ENCODE measurements around the gene CACFD1.
A peak's percentile ranks its signal among the peaks of the same experiment; 100 is the strongest.

CACFD1 gene

DNA sequence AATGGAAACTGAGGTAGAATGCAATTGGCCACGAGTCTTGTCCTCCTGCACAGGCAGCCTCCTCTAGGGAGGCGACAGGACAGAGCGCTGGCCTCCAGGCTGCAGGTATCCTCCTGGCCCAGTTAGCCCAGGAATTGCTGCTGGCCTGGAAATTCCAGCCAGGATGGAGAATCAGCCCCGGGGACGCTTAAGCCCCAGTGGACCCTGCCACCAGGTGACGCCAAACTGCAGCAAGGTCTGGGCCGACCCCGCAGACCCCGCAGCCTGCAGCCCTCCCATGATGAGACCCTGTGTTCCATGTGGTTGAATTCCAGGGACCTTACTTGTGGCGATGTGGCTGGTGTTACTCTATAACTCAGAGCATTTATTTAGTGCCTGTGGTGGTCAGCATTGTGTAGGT, 7.3 kb downstream of the CACFD1 start:
- DNase-seq, result no peak

DNA sequence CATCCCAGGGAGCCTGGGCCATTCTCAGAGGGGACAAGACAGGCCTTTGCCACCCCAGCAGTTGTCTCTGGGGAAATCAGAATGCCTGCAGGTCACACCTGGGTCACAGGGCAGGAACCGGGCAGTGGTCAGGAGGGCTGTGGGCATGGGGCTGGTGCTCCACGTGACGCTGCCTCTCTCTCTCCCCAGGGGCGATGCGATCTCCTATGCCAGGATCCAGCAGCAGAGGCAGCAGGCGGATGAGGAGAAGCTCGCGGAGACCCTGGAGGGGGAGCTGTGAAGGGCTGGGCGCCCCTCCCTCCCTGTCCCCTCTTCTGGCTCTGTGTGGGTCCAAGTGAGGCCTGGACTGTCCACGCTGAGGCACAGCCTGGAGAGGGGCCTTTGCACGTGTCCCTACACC, 8.6 kb downstream of the CACFD1 start:
- no peak for DNase-seq

DNA sequence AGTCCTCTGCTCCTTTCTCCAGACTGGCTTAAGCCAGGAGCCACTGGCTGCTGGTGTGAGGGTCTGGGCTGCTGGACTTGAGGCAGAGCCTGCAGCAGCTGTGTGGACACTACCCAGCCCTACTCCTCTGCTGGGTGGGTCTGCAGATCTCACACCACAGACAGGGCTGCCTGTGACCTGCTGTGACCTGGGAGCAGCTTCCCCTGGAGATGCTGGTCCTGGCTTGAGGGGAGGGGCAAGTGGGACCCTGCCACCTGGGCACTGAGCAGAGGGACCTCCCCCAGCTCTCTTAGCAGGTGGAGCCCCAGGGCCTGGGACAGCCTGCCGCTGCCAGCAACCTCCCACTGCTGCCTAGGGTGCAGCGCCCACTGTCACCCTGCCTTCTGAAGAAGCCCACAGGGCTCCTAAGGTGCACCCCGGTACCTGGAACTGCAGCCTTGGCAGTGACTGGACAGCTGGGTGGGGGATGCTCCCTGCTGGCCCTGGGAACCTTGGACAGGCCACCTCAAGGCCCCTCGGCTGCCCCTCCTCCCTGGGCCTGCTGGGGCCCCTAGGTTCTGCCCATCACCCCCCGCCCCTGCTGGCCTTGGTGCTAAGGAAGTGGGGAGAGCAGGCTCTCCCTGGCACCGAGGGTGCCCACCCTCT, 9.1 kb downstream of the CACFD1 start:
- DNase-seq, result no peak

DNA sequence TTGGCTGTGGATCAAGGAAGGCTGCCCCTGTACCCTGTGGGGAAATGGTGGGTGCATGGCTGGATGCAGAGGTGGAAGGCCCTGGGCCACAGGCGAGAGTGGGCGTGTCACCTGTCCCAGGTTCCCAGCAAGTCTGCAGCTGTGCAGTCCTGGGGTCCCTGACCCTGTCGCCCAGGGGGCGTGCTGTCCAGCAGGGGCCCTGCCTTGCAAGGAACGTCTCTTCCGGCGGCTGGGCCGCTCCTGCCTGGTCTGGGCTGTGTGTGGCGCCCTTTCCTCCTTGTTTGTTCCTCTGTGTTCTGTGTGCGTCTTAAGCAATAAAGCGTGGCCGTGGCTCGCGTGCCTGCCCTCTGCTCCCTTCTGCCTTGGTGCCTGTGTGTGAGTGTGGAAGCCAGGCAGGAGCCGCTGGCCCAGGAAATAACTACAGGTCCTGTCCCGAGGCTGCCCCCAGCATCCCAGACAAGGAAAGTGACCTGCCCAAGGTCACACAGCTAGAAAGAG, 10.7 kb downstream of the CACFD1 start:
- DNase-seq, result no peak

DNA sequence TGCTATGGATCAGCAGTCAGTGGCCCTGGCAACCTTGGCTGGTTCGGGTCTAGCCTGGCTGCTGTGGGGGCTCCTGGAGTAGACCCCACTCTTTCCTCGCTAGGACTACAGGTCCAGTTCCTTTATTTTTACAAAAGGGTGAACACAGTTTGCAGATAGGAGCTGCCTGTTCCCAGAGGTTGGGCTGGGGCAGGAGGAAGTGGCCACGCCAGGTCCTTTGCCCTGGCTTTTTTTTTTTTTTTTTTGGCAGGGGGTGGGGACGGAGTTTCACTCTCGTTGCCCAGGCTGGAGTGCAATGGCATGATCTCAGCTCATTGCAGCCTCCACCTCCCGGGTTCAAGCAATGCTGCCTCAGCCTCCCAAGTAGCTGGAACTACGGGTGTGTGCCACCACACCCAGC, 11.2 kb downstream of the CACFD1 start:
- DNase-seq, result no peak

DNA sequence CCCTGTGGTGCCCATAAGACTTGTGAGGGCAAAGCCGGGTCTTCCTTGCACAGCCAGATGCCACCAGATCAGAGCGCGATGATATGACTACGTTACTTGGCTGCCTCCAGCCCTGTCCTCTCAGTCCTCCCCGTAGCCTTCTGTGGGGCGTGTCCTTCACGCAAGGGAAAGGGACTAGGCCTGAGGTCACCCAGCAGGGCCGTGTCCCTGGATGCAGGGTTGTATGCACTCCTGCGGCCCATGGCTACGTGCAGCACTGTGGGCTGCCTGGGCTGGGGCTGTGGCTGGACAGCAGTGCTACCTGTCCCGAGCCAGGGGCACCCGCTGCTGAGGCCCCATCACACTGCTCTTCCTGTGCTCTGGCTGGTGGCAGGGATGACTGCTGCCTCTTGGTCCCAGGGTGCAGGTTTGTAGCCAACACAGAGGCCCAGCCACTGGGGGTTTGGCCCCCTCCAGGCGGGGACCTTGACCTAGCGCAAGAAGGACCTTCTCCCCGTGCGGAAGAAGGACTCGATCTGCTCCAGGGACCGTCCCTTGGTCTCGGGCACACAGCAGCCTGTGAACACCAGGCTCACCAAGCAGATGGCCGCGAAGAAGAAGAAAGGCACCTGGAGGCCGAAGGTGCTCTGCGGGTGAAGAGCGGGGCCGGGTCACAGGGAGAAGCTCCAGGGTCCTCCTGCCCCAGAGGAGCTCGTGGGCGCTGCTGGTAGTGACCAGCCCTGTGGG, 11.9 kb downstream of the CACFD1 start:
- no peak for DNase-seq

DNA sequence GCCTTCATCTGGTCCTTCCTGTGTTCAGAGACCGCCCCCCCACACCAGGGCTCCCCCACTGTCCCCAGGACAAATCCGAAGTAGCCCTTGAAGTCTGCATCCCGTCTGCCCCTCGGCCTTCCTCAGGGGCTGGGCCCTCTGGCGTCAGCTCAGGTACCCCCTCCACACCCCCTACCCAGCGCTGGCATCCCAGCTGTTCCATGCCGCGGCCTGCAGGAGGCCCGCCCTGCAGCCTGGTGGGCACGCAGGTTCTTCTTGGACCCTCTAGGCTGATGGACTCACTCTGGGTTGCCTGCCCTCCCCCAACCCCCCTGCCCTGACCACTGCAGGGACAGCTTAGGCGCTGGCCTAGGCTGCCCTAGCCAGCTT, 12.5 kb downstream of the CACFD1 start:
- no peak for DNase-seq

DNA sequence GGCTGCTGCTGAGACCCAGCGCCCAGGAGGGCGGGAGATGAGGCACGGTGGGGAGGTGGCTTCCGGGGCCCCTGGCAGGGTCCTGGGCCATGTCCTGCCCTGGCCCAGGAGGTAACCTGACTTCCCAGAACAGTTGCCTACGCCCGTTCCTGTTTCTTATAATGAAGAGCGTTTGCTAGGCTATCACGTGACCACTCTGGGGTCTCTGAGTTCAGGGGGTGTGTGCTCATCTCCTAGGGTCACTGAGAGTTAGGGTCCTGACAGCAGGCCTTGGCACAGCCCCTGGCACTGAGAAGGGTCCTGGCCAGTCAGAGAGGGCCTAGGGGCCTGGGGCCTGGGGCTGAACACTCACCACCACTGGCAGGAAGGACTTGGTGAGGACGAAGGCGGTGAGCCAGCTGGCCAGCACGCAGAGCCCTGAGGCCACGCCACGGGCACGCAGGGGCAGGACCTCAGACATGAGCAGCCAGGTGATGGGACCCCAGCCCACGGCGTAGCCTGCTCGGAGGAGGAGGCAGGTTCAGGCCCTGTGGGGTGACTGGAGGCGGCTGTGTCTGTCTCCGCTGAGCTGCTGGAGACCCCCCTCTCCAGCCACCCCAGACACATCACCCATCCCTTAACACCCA, 13.1 kb downstream of the CACFD1 start:
- DNase-seq, result no peak

DNA sequence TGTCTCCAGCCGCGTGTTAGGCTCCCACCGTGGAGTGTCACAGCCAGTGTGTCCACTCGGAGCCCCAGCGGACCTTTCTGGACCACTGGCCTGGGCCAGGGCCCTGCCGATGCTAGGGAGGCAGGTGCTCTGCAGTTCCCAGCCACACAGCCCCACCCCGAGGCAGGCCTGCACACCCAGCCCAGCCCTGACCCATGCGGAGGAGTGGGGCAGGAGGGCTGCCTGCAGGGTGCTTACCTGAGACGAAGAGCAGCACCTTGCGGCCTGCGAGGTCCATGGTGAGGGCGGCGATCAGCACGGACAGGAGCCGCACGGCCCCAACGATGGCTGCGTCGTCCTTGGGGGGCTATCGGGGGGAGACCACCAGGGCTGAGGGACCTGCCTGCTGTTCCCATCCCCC, 14.0 kb downstream of the CACFD1 start:
- DNase-seq, result no peak

DNA sequence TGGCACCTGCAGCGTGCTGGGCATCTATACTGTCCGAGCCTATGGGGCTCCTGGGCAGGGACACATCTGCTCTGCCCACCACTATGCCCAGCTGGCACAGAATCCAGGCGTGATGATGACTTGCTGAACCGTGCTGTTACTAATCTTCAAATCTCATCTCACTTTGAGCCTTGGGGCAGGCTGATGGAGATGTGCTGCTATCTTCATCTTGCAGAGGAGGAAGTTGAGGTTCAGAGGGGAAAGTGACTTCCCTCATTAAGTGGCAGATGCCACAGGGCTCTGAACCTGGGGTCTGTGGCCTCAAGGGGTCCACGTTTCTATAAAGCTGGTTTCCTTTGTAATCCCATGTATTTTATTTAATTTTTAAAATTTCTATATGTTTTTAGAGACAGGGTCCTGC, 14.4 kb downstream of the CACFD1 start:
- DNase-seq, result no peak

DNA sequence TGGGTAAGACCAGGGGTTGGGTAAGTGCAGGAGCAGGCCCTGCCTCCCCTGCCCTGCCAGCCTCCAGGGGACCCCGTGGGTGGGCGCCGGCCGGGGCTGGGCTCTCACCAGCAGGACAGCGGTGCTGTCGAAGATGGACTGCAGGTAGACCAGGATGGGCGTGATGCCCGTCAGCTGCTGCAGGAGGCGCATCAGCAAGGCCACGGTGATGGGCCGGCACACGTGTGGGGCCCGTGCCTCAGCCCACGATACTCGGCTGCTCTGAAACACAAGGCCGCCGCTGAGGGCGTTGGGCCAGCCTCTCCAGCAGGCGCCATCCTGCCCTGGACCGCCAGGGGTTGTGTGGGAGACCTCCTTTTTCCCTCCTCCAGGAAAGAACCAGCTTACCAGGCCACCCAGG, 15.1 kb downstream of the CACFD1 start:
- DNase-seq, result no peak

DNA sequence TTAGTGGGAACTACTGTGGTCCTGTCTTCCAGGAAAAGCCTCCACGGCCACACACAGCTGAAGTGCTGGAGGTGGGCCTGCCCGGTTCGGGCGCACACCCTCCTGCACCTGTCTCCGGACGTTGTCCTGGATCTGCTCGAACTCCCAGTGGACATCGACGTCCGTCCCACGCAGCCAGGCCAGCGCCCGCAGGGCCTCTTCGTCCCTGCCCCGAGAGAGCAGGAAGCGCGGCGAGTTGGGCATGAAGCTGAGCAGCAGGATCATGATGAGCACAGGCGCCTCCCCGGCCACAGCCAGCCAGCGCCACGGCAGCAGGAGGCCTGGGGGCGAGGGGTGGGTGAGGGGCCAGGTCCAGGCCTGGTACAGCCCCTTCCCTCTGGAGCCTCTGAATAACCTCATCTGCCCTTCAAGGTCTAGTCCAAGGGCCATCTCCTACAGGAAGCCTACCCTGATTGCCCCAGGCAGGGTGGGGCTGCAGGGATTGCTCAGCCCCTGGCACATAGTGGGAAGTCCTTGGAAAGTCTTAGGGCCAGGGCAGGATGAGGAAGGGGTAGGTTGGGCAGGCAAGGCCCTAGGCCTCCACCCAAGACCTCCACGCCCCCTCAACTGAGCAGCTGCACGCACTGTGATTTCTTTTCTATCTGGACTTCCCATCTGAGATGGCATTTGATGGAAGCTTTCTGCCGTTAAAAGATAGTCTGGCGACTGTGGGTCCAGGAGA, 15.7 kb downstream of the CACFD1 start:
- DNase-seq, result no peak

DNA sequence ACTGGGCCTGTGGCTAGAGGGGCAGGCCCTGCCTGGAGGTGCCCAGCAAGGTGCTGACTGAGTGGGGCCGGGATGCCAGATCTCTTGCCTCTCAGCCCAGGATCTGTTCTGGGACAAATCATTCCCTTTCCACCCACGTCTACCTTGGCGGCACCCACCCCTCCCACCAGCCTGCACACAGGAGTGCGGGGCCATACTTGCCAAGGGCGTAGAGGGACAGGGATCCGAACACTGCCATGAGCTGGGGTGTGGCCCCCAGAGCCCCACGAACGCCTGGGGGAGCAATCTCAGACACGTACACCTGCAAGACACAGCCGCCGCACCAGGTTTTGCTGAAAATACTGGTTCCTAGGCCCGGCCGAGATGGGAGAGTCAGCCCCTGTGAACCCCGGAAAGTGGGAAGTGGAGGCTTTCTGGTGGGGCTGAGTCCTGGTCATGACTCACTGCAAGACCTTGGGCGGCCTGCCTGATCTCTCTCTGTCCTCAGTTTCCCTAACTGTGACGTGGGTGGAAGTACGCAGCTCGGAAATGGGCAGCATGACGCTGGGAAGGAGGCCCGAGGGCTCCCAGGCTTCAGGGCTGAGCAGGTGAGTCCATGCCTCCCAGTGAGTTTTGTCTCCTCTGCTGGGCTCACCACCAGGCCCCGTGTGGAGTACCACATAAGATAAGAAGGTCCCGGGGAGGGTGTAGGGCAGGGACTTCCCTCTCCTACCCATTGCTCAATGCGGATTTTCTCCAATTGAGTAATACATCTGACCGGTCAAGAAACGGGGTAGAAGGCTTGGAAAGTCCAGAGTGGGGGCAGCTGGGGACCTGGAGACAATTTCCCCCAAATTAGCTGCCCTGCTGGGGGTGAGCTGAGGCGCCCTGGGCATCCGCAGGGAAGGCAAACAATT, 16.5 kb downstream of the CACFD1 start:
- DNase-seq, result no peak

DNA sequence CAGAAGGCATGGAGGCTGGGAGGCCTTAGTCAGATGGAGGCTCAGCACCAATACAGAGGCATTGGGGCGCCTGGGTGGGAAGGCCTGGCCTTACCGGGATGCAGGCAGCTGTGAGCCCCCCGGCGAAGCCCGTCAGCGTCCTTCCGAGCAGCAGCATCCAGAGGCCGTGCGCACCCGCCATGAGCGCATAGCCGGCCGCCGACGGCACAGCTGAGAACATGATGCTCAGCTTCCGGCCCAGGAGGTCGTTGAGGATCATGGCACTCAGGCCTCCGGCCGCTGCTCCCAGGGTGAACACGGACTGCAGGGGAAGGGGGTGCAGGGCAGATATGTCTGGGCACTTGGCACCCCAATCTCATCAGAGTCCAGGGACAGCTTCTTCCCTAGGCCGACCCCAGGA, 17.2 kb downstream of the CACFD1 start:
- DNase-seq, result no peak

DNA sequence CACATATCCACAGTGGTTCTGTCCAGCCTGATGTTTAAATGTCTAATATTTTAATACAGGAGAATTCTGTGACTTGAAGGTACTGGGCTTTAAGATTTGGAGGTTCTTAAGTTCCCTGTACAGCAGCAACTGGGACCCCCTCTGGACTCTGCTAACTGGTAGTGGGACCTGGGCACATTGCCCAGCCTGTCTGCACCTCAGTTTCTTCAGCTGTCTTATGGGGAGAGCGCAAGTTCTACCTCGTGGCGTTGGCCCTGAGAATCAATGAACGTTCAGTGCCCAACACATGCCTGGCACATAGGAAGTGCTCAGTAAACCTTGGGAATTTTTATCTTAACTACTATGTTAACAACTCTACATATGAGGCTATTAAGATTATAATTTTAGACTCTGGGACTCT, 17.7 kb downstream of the CACFD1 start:
- DNase-seq, result no peak

DNA sequence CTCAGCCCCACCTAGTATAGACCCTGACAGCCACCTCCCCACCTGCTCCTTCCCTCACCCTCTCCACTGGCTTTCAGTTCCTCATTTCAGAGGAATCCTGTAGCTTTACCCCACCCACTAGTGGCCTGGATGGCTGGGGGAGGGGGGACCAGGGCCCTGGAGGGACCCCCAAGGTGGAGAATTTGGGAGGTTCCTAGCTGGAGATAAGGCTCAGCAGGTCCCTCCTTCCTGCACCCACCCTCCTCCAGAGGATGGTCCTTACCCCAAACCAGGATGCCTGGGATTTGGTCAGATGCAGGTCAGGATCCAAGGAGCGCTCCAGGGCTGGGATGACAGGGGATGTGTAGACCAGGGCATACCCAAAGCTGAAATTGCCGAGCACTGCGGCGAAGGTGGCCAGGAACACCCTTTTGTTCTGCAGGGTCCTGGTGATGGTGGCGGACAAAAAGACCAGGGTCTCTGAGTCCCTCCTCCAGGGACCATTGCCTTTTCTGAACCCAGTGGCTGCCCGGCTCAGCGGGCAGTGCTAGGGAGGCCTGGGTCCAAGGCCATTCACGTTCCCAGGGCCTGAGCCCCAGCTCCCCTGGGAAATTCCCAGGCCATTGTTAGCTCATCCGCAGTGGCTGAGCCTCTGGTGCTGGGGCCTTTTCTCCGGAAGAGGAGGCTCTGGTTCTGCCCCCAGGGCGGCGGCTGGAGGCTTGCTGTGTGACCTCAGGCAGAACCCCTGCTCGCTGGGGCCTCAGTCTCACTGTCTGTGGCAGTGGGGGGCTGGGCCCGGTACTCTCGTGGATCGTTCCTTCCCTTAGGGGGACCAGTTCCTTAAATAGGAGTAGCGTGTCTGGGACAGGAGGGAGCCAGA, 18.4 kb downstream of the CACFD1 start:
- no peak for DNase-seq

DNA sequence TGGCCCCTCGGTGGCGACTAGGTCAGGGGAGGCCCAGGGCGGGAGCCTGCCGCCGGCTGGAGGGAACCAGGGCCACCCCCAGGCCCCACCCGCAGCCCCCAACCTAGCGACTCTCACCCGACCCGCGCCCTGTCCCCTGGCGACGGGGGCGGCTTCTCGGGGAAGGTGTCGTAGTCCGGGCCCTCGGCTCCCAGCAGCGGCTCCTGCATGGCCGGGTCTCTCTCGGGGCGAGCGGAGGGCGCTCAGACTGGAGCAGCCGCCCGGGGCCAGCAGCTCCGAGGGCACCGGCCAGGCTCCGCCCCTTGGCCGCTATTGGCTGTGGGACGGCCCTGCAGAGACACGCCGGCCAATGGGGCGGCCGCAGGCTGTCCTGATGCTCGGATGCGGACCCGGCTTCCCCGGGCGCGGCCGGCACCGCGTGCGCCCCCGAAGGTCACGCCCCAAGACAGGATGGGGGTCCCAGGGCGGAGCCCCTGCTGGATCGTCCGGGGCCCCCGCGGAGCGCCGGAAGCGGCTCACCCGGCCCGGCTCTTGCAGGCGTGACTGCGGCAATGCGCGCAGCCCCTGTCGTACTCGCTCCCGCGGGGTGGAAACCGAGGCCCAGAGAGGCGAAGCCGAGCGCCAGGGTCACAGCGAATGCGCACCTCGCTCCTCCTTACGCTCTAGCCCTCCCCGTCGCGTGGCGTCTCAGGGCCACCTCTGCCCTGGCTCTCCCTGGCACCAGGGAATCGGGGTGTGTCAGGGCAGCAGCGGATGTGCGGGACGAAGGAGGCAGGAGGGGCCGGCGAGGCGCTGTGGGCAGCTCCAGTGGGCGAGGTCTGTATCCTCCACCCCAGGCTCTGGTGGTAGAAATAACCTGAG, 19.3 kb downstream of the CACFD1 start, which contains the start of gene SLC2A6:
TSS of gene SLC2A6 (minus strand) at position 249 of the 861 bp plus-strand sequence. CDS start at position 209, 40 bp downstream.
- DNase-seq, result peak; percentile 70 to 80

DNA sequence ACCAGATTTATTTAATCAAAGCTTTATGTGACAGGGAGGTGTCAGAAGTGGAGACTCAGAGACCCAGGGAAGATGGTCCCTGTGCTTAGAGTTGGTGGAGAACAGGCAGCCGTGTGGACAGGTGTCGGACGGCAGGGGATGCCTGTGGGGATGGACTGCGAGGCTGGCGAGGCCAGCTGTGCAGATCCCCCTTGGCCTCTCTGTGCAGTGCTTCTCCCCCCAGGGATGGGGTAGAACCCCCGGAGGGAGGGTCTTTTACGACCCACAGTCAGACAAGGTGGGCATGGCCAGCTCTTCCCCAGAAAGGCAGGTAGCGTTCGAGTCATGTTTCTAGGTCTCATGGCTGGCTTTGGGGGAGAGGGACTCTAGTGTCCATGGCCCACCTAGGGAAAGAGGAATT, 23.8 kb downstream of the CACFD1 start:
- DNase-seq, result no peak

DNA sequence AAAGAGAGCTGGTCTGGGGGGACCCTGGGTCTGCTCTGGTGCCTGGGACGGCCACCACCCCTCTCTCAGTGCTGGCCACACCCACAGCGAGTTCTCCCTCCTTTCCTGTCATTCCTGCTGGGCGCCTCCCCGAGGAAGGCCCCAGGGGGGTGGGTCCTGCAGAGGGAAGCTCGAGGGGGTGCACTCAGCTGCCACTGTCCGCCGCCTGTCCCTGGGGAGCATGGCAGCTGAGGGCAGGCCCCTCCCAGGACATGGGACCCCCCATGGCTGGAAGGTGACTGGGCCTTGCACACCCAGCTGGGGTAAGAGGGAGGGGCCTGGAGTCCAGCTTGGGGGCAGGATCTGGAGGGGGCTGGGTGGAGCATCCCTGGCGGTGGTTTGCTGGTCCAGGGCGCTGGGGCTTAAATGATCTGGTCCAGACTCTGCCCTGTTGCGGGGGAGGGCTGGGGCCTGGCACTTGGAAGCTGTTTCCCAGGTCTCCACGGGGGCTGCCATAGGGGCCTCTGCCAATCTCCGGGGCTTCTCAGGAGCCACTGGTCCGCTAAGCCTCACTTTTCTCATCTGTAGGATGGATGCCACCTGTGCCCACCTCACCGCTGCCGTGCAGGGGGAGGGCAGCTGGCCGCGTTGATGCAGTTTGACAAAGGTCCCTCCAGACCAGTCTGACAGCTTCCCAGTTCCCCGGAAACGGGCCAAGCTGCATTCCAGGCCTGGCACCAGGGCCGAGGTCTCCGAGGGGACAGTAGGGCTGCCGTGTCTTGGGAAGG, 25.1 kb downstream of the CACFD1 start:
- DNase-seq, result no peak
